ENCODE measurements around the gene WDR45B. TPM values are rescaled to one million over a fixed set of nuclear protein-coding genes. Genes with fewer than 3 reads are reported as not detected.

Gene WDR45B
- total and polyA plus RNA-seq, 2 experiments from 2014 or later: 87.3 to 87.8 TPM

GRCh38 chr17:82640036-82640435, 8.2 kb downstream of the WDR45B start:
- WGBS, 2 experiments (ENCODE audit: low coverage in 1 of 2, low lambda C conversion rate in 2 of 2, missing lambda C conversion rate in 2 of 2): 85 to 86% methylated on average over 5 of the region's 5 CpGs
- Histone ChIP-seq H3K9me2 (ENCODE audit: insufficient read depth) (no peaks in the 10 kb centered on the region), H3K4me2 (ENCODE audit: unreplicated experiment) (no peak overlapping the region), H3K27me3 (replicated peaks; ENCODE audit: insufficient read depth) (no peaks in the 10 kb centered on the region), H3K4me1 (ENCODE audit: insufficient read depth) (no peaks in the 10 kb centered on the region), H2AFZ (no peak overlapping the region), H3K36me3 (ENCODE audit: low read depth) (peaks cover 19% of the 10 kb centered on the region), H3K4me3 (no peak overlapping the region), H3F3A (ENCODE audit: insufficient read depth) (no peaks in the 10 kb centered on the region), H3K79me2 (ENCODE audit: insufficient read depth) (peaks cover 99% of the 10 kb centered on the region), H4K20me1 (ENCODE audit: insufficient read depth) (peaks cover 17% of the 10 kb centered on the region), H3K9ac (no peak overlapping the region), H3K9me3 (ENCODE audit: low read depth) (no peaks in the 10 kb centered on the region), H3K27ac (no peak overlapping the region)
- DNase-seq: no peak
- in situ Hi-C loops (cut with MboI): no loop called here
- no peak for TF ChIP-seq EZH2phosphoT487 (IDR thresholded peaks at IDR 0.05; ENCODE audit: insufficient read depth, low read depth)
- no peak for TF ChIP-seq EZH2 (IDR thresholded peaks at IDR 0.05; ENCODE audit: insufficient read depth, poor library complexity, severe bottlenecking)

- Histone ChIP-seq H3K27ac (no peak overlapping the region), H3K79me2 (ENCODE audit: insufficient read depth) (peaks cover 99% of the 10 kb centered on the region), H3K9ac (no peak overlapping the region), H3F3A (ENCODE audit: insufficient read depth) (no peaks in the 10 kb centered on the region), H4K20me1 (ENCODE audit: insufficient read depth) (peaks cover 13% of the 10 kb centered on the region), H3K9me2 (ENCODE audit: insufficient read depth) (no peaks in the 10 kb centered on the region), H3K4me1 (ENCODE audit: insufficient read depth) (no peaks in the 10 kb centered on the region), H3K27me3 (replicated peaks; ENCODE audit: insufficient read depth) (no peaks in the 10 kb centered on the region), H3K4me2 (ENCODE audit: unreplicated experiment) (no peak overlapping the region), H2AFZ (no peak overlapping the region), H3K4me3 (no peak overlapping the region), H3K36me3 (ENCODE audit: low read depth) (peaks cover 19% of the 10 kb centered on the region), H3K9me3 (ENCODE audit: low read depth) (no peaks in the 10 kb centered on the region)
- TF ChIP-seq EZH2 (IDR thresholded peaks at IDR 0.05; ENCODE audit: insufficient read depth, poor library complexity, severe bottlenecking) (no peak), EZH2phosphoT487 (IDR thresholded peaks at IDR 0.05; ENCODE audit: insufficient read depth, low read depth) (no peak)
- DNase-seq: no peak
- WGBS, 2 experiments (ENCODE audit: low coverage in 1 of 2, low lambda C conversion rate in 2 of 2, missing lambda C conversion rate in 2 of 2): 85 to 89% methylated on average over 9 to 14 of the region's 14 CpGs
- in situ Hi-C loops (cut with MboI): no loop called here
Observed at GRCh38 chr17:82639628-82640027, 8.6 kb downstream of the WDR45B start.

DNA sequence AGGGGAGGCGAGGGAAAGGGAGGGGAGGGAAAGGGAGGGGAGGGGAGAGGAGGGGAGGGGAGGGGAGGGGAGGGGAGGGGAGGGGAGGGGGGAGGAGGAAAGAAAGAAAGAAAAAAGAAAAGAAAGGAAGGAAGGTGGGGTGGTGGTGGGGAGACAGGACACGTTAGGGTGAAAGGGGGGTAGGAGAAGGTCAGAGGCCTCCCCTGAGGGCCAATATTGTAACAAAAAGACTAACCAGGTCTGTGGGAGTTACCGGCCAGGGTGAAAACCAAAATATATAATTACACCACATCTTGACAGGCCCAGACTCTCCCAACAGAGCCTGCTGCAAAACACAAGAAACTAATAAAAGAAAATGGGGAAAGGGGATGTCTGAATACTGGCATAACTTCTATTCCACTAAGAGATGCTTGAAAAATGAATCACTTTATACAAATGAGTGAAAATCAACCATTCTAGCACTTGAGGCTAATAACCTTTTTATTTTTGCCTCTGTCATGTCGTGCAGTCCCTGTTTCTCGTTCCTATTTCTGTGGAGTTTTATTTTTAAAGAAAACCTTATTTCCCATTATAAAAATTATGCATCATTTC, 10.0 kb downstream of the WDR45B start:
- Histone ChIP-seq H3K79me2 (ENCODE audit: insufficient read depth) (peaks cover 99% of the 10 kb centered on the region), H2AFZ (no peak overlapping the region)
- no peak for DNase-seq

GRCh38 chr17:82636626-82637598, 11.3 kb downstream of the WDR45B start:
- H3K4me3 ChIP-seq: no peak overlapping the region
- no peak for DNase-seq
- no peak overlapping the region for H3K9ac ChIP-seq
- 87 to 90% methylated on average over 16 of the region's 16 CpGs for WGBS, 2 experiments (ENCODE audit: low coverage in 1 of 2, low lambda C conversion rate in 2 of 2, missing lambda C conversion rate in 2 of 2)
- H3K27me3 ChIP-seq (replicated peaks; ENCODE audit: insufficient read depth): no peaks in the 10 kb centered on the region
- no peaks in the 10 kb centered on the region for H3K4me1 ChIP-seq (ENCODE audit: insufficient read depth)
- H3K36me3 ChIP-seq (ENCODE audit: low read depth): peaks cover 3% of the 10 kb centered on the region
- H3K9me3 ChIP-seq (ENCODE audit: low read depth): no peaks in the 10 kb centered on the region
- H3K4me2 ChIP-seq (ENCODE audit: unreplicated experiment): no peak overlapping the region
- H3K9me2 ChIP-seq (ENCODE audit: insufficient read depth): no peaks in the 10 kb centered on the region
- no peak overlapping the region for H2AFZ ChIP-seq
- TF ChIP-seq EZH2phosphoT487 (IDR thresholded peaks at IDR 0.05; ENCODE audit: insufficient read depth, low read depth): no peak
- no peak for TF ChIP-seq EZH2 (IDR thresholded peaks at IDR 0.05; ENCODE audit: insufficient read depth, poor library complexity, severe bottlenecking)
- H3K27ac ChIP-seq: no peak overlapping the region
- in situ Hi-C loops (cut with MboI): no loop called here
- H4K20me1 ChIP-seq (ENCODE audit: insufficient read depth): peaks cover 10% of the 10 kb centered on the region; the same call in 1 of the 2 replicates
- no peaks in the 10 kb centered on the region for H3F3A ChIP-seq (ENCODE audit: insufficient read depth)
- peaks cover 99% of the 10 kb centered on the region for H3K79me2 ChIP-seq (ENCODE audit: insufficient read depth)

More for the DNA sequence above, 10.0 kb downstream of the WDR45B start:
- Histone ChIP-seq H3K9ac (no peak overlapping the region), H3K4me3 (no peak overlapping the region), H3F3A (ENCODE audit: insufficient read depth) (no peaks in the 10 kb centered on the region), H3K4me1 (ENCODE audit: insufficient read depth) (no peaks in the 10 kb centered on the region), H3K36me3 (ENCODE audit: low read depth) (peaks cover 16% of the 10 kb centered on the region), H3K4me2 (ENCODE audit: unreplicated experiment) (no peak overlapping the region), H3K27me3 (replicated peaks; ENCODE audit: insufficient read depth) (no peaks in the 10 kb centered on the region), H4K20me1 (ENCODE audit: insufficient read depth) (peaks cover 11% of the 10 kb centered on the region; the same call in 1 of the 2 replicates), H3K9me3 (ENCODE audit: low read depth) (no peaks in the 10 kb centered on the region), H3K27ac (0 out of 2 replicates have a peak overlapping the region, but pooled peaks have one; percentile 12), H3K9me2 (ENCODE audit: insufficient read depth) (no peaks in the 10 kb centered on the region)
- in situ Hi-C loops (cut with MboI): no loop called here
- WGBS, 2 experiments (ENCODE audit: low coverage in 1 of 2, low lambda C conversion rate in 2 of 2, missing lambda C conversion rate in 2 of 2): 83 to 87% methylated on average over 4 to 5 of the region's 5 CpGs
- TF ChIP-seq EZH2 (IDR thresholded peaks at IDR 0.05; ENCODE audit: insufficient read depth, poor library complexity, severe bottlenecking) (no peak), EZH2phosphoT487 (IDR thresholded peaks at IDR 0.05; ENCODE audit: insufficient read depth, low read depth) (no peak)

Data from GM23248 (cell line).